Measurements from ENCODE around the gene GCGR.

The GCGR gene

GRCh38 chr17:81824595-81824994 is 20.6 kb downstream of the GCGR start:
- no peak overlapping the region for H3K4me3 ChIP-seq (ENCODE audit: low read depth, low read length)
- DNase-seq (ENCODE audit: low read depth), result no peak
- no peak for TF ChIP-seq CTCF (IDR thresholded peaks at IDR 0.05; ENCODE audit: low read depth, low read length)
- TF ChIP-seq MAX (IDR thresholded peaks at IDR 0.05; ENCODE audit: low read depth, low read length), result no peak
- no peak for TF ChIP-seq MYC (IDR thresholded peaks at IDR 0.05; ENCODE audit: low read depth, low read length)
- no peak for TF ChIP-seq POLR2A (IDR thresholded peaks at IDR 0.05; ENCODE audit: extremely low read depth, insufficient read length)

- TF ChIP-seq MAX (IDR thresholded peaks at IDR 0.05; ENCODE audit: low read depth, low read length), result no peak
- peak; percentile 5 for TF ChIP-seq CTCF (IDR thresholded peaks at IDR 0.05; ENCODE audit: low read depth, low read length)
- no peak for DNase-seq (ENCODE audit: low read depth)
- H3K4me3 ChIP-seq (ENCODE audit: low read depth, low read length), result no peak overlapping the region
Measured at GRCh38 chr17:81825841-81826466, 22.0 kb downstream of the GCGR start.

GRCh38 chr17:81828656-81829055 is 24.7 kb downstream of the GCGR start:
- DNase-seq (ENCODE audit: low read depth), result no peak
- no peak overlapping the region for H3K4me3 ChIP-seq (ENCODE audit: low read depth, low read length)
- TF ChIP-seq CTCF (IDR thresholded peaks at IDR 0.05; ENCODE audit: low read depth, low read length), result no peak
- no peak for TF ChIP-seq MYC (IDR thresholded peaks at IDR 0.05; ENCODE audit: low read depth, low read length)
- no peak for TF ChIP-seq POLR2A (IDR thresholded peaks at IDR 0.05; ENCODE audit: extremely low read depth, insufficient read length)
- TF ChIP-seq MAX (IDR thresholded peaks at IDR 0.05; ENCODE audit: low read depth, low read length), result no peak

GRCh38 chr17:81829858-81830257 is 25.9 kb downstream of the GCGR start:
- no peak overlapping the region for H3K4me3 ChIP-seq (ENCODE audit: low read depth, low read length)
- TF ChIP-seq POLR2A (IDR thresholded peaks at IDR 0.05; ENCODE audit: extremely low read depth, insufficient read length) (no peak), MYC (IDR thresholded peaks at IDR 0.05; ENCODE audit: low read depth, low read length) (no peak), CTCF (IDR thresholded peaks at IDR 0.05; ENCODE audit: low read depth, low read length) (no peak)
- no peak for DNase-seq (ENCODE audit: low read depth)

GRCh38 chr17:81831563-81831956 is 27.6 kb downstream of the GCGR start:
- H3K4me3 ChIP-seq (ENCODE audit: low read depth, low read length), result peak overlapping the region; percentile 82
- DNase-seq (ENCODE audit: low read depth), result no peak
- TF ChIP-seq POLR2A (IDR thresholded peaks at IDR 0.05; ENCODE audit: extremely low read depth, insufficient read length) (no peak), CTCF (IDR thresholded peaks at IDR 0.05; ENCODE audit: low read depth, low read length) (no peak), MYC (IDR thresholded peaks at IDR 0.05; ENCODE audit: low read depth, low read length) (no peak), MAX (IDR thresholded peaks at IDR 0.05; ENCODE audit: low read depth, low read length) (no peak)

Data from NB4 (cell line).